ENCODE data around the gene DENND1A.

DNA sequence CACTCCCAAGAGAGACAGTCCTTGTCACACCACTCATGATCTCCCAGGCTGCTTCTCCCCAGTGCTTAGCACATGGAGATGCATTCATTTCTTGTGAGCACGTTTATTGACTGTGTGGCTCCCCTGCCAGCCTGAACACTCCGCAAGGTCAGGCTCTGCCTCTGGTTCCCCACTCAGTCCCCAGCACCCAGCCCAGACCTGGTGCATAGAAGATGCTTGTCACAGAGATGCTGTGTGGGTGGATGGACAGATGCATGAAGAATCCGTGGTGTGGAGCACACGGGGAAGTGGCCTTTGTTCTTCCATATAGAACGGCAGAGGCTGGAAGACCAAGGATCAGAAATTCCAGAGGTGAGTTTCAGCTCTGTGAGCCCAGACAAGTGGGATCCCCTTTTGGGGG, 587.7 kb downstream of the DENND1A start:
- TF ChIP-seq ZBTB21 (CRISPR knock-in tag; IDR thresholded peaks at IDR 0.05; ENCODE audit: borderline replicate concordance) (no peak), TEAD4 (CRISPR knock-in tag; IDR thresholded peaks at IDR 0.05) (no peak), CREM (CRISPR knock-in tag; IDR thresholded peaks at IDR 0.05) (no peak), KAT7 (CRISPR knock-in tag; IDR thresholded peaks at IDR 0.05; ENCODE audit: borderline replicate concordance) (no peak), FOXK1 (CRISPR knock-in tag; IDR thresholded peaks at IDR 0.05) (no peak), GABPB1 (CRISPR knock-in tag; IDR thresholded peaks at IDR 0.05) (no peak), RELA (CRISPR knock-in tag; IDR thresholded peaks at IDR 0.05; ENCODE audit: borderline replicate concordance) (no peak), ESRRA (CRISPR knock-in tag; IDR thresholded peaks at IDR 0.05; ENCODE audit: borderline replicate concordance) (no peak), ZNF232 (CRISPR knock-in tag; IDR thresholded peaks at IDR 0.05) (no peak), PREB (CRISPR knock-in tag; IDR thresholded peaks at IDR 0.05; ENCODE audit: borderline replicate concordance) (no peak), ZNF512 (CRISPR knock-in tag; IDR thresholded peaks at IDR 0.05; ENCODE audit: borderline replicate concordance) (no peak)
- TF ChIP-seq, protein P1, sequence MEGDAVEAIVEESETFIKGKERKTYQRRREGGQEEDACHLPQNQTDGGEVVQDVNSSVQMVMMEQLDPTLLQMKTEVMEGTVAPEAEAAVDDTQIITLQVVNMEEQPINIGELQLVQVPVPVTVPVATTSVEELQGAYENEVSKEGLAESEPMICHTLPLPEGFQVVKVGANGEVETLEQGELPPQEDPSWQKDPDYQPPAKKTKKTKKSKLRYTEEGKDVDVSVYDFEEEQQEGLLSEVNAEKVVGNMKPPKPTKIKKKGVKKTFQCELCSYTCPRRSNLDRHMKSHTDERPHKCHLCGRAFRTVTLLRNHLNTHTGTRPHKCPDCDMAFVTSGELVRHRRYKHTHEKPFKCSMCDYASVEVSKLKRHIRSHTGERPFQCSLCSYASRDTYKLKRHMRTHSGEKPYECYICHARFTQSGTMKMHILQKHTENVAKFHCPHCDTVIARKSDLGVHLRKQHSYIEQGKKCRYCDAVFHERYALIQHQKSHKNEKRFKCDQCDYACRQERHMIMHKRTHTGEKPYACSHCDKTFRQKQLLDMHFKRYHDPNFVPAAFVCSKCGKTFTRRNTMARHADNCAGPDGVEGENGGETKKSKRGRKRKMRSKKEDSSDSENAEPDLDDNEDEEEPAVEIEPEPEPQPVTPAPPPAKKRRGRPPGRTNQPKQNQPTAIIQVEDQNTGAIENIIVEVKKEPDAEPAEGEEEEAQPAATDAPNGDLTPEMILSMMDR (IDR thresholded peaks at IDR 0.05), result no peak
- TF ChIP-seq, protein P2, sequence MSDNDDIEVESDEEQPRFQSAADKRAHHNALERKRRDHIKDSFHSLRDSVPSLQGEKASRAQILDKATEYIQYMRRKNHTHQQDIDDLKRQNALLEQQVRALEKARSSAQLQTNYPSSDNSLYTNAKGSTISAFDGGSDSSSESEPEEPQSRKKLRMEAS (CRISPR knock-in tag; IDR thresholded peaks at IDR 0.05), result no peak
